NCI-H69 (cell line): ENCODE data around the gene DIABLO.
"Not testable (repeated sequence)": the region's sequence is repeated elsewhere in the genome, so short reads cannot be mapped to it uniquely, and the experiment has no call there.

ENCODE experiments used
- DNase-seq: peaks from one replicate; lab custom pipeline; 2025; lab: John Stamatoyannopoulos, UW

Gene DIABLO

DNA sequence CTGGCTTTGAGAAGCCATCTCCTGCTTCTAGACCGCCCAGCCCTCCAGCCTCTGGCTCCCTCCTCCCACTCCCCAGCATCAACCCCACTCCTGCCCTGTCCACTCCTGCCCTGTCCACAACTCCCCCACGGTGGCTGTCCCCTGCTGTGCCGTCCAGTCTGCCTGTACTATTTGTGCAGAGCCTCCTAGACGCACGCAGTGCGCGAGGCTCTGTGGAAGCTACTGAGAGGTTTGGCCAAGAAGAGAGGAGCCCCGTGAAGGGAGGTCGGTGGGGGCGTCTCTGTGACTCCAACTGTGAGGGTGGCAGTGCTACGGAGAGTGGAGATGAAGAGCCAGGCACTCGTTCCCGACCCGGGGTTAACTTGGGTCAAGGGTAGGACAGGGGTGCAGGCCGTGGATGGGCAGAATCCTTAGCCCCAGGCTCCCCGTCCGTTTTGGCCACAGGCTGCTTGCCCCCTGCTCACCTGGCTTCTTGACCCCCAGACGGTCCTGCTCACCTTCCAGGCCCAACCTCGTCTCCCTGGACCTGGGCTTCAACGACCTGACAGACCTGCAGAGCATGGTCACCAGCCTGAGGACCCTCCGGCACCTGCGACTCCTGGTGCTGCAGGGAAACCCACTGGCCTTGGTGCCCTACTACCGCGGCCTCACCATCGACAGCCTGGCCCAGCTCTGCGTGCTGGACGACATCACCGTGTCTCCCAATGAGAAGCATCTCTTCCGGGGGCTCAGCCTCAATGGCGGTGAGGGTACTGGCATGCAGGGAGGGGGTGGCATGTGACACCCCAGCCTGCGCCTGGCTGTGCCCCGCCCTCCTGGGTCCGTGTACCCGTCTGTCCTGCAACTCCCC, 36.0 kb downstream of the DIABLO start:
- DNase-seq: no peak

DNA sequence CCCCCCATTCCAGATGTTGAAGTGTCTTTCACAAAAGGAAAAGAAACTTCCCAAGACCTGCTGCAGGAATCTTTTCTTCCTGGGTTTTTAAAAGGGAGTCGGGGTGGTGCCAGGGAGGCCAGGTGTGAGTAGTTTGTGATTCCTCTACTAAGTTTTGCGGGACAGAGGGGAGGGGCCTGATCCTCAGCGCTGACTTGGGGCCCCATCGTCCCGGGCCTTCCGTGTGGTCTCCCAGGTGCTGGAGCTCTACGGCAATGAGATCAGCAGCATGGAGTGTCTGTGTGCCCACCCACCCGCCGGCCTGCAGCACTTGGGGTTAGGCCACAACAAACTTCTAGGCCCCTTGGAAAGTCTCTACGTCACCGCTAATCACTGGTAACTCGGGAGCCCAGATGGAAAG, 38.4 kb downstream of the DIABLO start:
- DNase-seq: no peak

DNA sequence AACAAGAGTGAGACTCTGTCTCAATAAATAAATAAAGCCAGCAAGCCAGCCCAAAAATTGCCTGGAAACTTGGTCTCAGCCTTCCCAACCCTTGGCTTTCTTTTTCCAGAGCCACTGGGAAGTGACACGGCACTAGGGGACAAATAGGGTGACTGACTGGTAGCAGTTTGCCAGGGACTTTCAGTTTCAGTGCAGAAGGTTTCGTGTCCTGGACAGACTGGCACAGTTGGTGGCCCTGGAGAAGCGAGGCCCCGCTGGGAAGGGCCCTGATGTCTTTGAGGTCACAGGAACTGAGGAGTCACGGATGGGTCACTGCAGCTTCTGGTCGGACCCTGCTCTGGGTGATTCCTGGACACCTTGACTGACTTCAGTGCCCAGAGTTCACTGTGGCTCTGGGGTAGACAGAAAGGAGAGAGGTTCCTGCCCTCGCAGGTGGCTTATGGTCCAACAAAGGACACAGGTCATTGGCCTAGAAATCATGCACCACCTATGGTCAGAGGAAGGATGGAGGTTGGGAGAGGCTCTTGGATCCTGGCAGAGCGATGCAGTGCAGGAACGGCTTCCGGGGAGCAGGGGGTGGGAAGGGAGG, 40.3 kb downstream of the DIABLO start:
- no peak for DNase-seq

DNA sequence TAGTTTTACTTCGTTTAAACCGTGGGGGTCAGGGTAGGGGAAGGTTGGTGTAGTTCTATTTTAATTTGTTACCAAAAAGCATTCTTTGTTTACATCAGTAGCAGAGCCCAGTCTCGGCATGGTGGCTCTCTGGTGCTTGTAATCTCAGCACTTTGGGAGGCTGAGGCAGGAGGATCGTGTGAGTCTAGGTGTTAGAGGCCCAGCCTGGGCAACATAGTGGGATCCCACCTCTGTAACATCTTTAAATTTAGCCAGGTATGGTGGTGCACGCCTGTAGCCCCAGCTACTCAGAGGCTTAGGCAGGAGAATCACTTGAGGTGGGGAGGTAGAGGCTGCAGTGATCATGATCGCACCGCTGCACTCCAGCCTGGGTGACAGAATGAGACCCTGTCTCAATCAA, 40.8 kb downstream of the DIABLO start:
- DNase-seq: no peak

DNA sequence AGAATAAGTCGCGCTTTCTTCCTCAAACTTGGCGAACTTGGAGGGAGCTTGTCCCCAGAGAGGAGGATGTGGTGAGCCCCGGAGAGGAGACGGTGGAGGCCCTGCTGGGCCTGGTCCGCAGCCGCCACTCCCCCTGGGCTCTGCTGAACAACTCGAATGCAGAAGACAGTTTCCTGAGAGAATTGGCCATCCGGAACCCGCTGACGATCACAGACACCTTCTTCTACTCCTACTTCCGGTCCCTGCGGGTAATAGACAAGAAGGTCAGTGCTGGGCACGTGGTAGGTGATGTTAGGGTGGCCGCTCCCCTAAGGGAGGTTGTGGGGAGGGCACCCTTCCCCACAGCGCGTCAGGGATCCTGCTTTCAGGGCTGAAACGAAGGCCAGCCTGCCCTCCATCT, 41.3 kb downstream of the DIABLO start:
- DNase-seq: no peak

DNA sequence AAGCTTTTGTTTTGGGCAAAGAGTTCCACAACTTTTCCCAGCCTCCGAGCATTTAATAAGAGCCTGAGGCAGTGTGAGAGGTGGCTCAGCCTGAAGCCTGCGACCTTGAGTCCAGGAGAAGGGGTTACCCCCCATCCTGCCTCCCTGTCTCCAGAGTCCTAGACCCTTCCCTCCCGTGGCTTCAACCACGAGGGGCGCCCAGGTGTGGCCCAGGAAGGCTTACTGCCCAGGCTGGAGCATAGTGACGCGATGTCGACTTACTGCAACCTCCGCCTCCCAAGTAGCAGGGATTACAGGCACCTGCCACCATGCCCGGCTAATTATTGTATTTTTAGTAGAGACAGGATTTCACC, 42.3 kb downstream of the DIABLO start:
- DNase-seq: peak; percentile 37

DNA sequence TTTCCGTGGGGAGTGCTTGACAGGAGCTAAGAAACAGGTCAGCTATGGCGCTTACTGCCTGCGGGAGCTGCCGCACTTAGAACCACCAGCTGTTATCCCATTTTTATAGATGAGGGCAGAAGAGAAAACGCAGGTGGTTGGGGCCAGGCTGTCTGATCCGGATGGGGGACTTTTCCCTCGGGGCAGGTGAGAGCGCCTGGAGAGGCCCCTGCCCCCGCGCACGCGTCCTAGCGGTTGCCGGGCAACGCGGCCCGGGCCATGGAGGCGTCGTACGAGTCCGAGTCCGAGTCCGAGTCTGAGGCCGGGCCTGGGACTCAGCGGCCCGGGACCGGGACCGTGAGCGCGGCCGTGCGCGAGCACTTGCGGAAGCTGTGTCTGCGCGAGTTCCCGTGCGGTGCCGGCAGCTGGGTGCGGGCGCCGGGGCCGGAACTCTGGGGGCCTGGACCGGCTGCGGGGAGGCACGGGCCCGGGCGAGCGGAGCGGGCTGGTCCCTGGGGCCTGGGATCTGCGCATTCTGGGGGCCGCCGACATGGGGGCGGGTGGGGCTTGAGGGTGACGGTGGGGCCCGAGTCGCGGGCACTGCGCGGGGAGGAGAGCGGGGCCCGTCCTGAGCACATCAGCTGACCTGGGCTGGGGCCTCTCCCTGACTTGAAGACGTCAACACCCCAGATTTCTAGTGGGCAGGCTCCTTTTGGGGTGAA, 42.8 kb downstream of the DIABLO start, which contains the start of gene LRRC43:
TSS of gene LRRC43 (plus strand) at position 237 of the 701 bp plus-strand sequence. CDS start at position 259, 22 bp downstream.
- peak; percentile 97 for DNase-seq

DNA sequence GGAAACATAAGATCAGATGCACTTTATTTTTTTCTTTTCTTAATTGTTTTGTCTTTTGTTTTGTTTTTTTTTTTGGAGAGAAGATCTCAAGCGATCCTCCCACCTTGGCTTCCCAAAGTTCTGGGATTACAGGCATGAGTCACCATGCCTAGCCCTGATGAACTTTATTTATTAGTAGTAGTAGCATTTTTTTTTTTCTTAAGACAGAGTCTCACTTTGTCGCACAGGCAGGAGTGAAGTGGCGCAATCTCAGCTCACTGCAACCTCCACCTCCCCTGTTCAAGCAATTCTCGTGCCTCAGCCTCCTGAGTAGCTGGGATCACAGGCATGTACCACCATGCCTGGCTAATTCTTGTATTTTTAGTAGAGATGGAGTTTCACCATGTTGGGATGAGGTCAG, 49.4 kb downstream of the DIABLO start:
- not testable (repeated sequence) for DNase-seq

DNA sequence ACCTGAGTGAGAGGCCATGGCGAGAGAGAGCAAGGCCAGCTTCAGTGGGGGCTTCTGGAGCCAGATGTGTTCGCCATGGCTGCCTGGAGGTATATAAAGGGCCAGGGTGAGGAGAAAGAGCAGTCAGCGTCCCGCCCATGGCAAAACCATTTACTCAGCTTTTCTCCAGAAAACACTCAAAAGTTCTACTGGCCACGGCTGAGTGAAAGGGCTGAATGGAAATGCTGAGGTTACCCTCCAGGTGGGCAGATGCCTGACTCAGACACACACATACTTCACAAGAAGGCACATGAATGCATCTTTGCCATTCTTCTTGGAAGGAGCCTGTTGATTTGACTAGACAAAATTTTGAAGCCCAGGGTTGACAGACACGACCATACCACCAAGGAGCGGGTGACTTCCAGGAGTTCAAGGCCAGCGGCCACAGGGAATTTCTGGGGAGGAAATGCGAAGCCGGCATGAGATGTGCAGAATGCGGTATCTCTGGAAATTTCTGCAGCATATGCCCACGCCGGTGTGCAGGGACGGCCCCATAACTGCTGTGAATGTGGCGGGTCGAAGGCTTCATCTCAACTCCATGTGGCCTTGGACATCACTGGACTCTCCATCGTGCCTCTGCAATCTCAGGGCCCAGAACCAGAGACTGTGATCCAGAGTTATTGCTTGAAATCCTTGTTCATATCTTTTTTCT, 51.6 kb downstream of the DIABLO start, which contains the start of gene IL31:
TSS of gene IL31 (minus strand) at position 67 of the 691 bp plus-strand sequence. CDS start at position 18, 49 bp downstream.
- peak; percentile 40 for DNase-seq

DNA sequence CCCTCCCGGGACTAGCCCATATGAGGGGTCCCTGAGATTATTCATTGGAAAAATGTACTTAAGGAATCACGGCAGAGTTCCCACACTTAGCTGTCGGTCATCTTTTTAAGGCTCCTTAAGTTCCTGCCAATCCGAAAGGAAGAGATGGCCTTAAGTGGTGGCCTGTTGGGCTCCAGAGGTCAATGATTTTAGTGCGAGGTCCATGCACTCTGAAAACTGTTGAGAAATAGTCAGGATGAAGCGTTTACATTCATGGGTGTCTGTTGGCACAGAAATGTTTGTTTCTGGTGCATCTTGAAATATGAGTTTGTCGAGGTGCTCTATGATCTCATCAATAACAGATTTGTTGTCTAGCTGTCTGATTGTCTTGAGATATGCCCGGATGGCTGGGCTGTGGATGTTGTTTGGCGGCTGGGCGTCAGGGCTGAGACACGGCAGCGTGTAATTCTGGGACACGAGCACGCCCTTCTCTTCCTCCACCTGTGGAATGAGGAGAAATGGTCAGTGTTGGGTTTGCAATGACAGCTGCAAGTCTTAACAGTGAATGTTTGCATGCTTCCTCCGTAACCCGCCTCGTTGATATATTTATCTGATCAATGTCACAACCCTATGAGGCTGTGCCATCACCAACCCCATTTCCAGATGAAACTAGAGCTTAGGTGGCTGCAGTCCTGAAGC, 53.5 kb downstream of the DIABLO start:
- no peak for DNase-seq

DNA sequence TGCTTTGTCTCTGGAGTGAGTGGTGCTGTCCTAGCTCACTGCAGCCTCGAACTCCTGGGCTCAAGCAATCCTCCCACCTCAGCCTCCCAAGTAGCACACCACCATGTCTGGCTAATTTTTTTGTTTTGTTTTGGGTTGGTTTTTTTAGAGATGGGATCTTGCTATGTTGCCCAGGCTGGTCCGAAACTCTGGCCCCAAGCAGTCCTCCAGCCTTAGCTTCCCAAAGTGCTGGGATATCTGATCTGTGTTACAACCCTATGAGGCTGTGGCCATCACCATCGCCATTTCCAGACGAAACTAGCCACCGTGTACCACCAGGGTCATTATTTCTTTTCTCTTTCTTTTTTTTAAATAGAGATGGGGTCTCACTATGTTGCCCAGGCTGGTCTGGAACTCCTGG, 54.5 kb downstream of the DIABLO start:
- DNase-seq: no peak

DNA sequence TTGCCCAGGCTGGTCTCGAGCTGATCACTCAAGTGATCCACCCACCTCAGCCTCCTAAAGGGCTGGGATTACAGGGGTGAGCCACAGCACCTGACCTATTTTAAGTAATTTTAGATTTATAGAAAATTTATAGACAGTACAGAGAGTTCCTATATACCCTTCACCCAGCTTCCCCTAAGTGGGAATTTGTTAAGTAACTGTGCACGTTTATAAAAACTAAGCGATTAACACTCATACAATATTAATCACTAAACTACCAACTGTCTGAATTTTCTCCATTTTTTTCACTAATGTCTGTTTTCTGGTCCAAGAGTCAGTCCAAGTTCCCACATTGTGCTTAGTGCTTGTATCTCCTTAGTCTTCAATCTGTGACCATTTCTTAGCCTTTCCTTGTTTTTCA, 57.4 kb downstream of the DIABLO start:
- DNase-seq: no peak

DNA sequence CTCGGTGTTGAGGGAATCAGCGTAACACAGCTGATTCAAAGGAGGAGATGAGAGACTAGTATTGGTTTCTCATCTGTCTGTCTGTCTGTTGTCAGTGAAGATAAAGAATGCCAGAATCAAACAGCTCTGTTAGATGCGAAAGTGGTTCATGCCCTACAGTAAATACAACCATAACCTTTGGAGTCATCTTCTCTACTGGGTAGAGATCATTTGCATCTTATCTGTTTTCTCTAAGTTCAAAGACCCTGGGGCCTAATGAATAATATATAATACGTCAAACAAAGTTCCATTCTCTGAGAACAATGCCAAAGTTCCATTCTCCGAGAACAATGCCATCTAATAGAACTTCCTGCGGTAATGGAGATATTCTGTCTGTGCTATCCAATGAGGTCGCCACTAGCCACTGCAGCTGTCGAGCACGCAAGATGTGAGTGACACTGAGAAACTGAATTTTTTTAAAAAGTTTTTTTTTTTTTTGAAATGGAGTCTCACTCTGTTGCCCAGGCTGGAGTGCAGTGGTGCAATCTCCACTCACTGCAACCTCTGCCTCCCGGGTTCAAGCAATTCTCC, 58.4 kb downstream of the DIABLO start:
- DNase-seq: no peak

DNA sequence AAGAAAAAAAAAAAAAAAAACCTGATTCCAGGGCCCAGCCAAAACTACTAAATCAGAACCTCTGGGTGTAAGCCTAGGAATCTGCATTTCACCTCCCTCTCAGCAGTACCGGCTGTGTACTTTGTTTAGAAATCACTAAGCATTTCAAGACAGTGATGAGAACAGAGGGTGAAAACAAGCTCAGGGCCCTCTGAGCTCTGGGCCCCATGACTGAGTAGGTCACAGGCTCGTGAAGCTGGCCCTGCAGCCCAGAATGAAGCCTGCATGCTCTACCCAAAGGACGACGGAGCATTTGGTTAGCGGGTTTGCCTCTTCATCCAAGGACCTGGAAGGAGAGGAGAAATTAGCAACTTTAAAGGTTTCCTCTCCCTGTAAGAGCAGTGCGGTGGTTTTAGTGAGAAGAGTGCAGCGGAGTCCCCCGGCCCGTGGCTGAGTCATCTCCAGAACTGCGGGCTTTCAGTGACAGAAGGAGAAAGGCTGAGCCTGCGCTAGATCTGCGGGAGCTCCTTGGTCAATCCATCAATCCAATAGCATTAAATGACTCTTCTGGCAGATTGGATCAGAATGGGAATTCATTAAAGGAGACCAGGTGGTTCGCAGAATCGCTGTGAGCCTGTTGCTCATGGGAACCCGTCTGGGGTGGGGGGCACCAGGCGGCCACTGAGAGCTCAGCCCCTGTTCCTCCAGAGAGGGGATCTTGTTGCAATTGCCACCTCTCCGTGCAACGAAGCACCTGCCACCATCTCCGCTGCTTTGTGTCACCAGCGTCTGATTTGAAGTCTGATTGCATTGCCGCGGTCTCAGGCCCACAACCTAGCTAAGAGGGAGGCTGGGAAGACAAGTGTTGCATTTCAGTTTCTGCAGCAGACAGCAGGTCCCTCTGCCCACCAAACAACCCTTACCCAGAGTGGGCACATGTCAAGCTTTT, 59.2 kb downstream of the DIABLO start:
- DNase-seq: no peak

DNA sequence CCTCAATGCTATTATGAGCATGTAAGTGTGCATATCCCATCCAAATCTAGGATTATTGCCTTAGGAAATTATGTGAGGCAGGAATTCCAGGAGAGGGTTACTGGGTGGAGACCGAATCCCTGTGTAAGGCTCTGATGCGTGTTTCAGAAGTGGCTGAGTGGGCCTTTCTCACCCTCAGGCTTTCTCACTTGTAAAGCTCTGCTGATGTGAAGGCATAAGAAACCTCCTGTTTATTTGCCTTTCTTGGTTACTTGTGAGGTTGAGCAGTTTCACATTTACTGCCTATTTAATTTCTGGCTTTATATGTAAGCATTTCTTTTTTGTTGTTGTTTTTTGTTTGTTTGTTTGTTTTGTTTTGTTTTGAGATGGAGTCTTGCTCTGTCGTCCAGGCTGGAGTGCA, 62.9 kb downstream of the DIABLO start:
- no peak for DNase-seq

DNA sequence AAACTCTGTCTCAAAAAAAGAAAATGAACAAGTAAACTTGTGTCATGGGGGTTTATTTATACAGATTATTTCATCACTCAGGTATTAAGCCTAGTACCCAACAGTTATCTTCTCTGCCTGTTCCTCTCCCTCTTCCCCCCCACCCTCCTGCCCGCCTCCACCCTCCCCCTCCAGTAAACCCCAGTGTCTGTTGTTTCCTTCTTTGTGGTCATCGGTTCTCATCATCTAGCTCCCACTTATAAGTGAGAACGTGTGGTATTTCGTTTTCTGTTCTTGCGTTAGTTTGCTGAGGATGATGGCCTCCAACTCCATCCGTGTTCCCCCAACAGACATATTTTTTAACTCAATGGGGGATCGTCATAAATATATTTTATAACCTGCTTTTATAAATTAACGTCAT, 64.2 kb downstream of the DIABLO start:
- DNase-seq: no peak

DNA sequence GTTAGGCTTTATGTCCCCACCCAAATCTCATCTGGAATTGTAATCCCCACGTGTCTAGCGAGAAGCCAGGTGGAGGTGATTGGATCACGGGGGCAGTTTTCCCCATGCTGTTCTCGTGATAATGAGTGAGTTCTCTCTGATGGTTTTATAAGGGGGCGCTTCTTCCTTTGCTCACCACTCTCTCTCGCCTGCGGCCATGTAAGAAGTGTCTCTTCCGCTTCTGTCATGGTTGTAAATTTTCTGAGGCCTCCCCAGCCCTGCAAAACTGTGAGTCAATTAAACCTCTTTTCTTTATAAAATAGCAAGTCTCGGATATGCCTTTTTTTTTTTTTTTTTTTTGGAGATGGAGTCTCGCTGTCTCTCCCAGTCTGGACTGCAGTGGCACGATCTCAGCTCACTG, 65.1 kb downstream of the DIABLO start:
- no peak for DNase-seq

DNA sequence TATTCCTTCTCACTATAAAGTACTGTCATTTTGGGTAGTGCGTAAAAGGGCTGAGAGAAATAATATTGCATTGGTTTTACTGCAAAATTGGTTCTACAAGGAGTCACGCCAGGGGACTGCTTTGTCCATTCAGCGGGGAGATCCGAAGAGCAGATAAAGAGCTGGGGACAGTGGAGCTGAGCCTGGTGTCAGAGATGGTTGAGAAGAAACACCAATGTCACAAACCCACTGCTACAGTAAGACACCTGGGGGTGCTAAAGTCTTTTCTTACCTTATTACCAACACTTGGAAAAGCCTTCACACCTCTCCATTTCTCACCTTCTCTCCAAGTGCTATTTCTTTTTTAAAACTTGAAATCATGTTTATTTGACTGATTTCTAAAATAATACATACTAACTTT, 66.0 kb downstream of the DIABLO start:
- DNase-seq: peak; percentile 47

DNA sequence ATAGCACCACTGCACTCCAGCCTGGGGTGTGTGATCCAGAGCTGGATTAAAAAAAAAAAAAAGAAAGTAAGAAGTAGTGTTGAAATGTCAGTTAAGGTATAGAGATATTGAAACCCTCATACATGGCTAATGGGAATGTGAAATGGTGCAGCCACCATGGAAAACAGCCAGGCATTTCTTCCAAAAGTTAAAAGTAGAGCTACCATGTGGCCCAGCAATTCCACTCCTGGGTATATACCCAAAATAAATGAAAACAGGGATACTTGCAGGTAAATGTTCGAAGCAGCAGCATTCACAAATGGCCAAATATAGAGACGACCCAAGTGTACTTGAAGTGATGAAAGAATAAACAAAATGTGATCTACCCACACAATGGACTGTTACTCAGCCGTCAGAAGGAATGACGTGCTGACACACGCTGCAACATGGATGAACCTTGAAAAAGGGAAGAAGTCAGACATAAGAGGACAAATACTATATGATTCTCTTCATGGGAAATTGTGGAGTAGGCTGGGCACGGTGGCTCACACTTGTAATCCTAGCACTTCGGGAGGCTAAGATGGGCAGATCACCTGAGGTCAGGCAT, 67.1 kb downstream of the DIABLO start:
- no peak for DNase-seq
